MM.1S (cell line): ENCODE measurements around the gene MYBPC1.

ENCODE experiments used
- DNase-seq: peaks from one replicate; pipeline ENCODE4 v3.0.0-alpha.2; 2015
- H2AFZ ChIP-seq: fragments of 300-600 bp; sonication (generic); 2 replicates; pipeline ENCODE4 v1.6.0; 2016; ENCODE audit warnings: antibody characterized with exemption, low read length
- H3F3A ChIP-seq: fragments of 300-600 bp; sonication (generic); 2 replicates; pipeline ENCODE4 v1.6.1; 2016; ENCODE audit warnings: mild to moderate bottlenecking, antibody characterized with exemption, low read length, moderate library complexity, mixed read lengths; ENCODE audit not compliant: insufficient read depth
- H3K27ac ChIP-seq: fragments of 300-600 bp; sonication (generic); 2 replicates; pipeline ENCODE4 v1.5.1; 2016; ENCODE audit warnings: mild to moderate bottlenecking, low read length
- H3K27me3 ChIP-seq: fragments of 300-600 bp; sonication (generic); replicated peaks from 2 replicates; pipeline ENCODE4 v1.6.0; 2016; ENCODE audit warnings: low read length; ENCODE audit not compliant: insufficient read depth
- H3K36me3 ChIP-seq: fragments of 300-600 bp; sonication (generic); replicated peaks from 2 replicates; pipeline ENCODE4 v1.6.1; 2016; ENCODE audit warnings: mild to moderate bottlenecking, low read length, mixed read lengths; ENCODE audit not compliant: insufficient read depth
- H3K4me1 ChIP-seq: fragments of 300-600 bp; sonication (generic); 2 replicates; pipeline ENCODE4 v1.6.1; 2016; ENCODE audit warnings: low read length, mixed read lengths
- H3K4me2 ChIP-seq: fragments of 300-600 bp; sonication (generic); 2 replicates; pipeline ENCODE4 v1.6.0; 2016; ENCODE audit warnings: low read depth, low read length
- H3K4me3 ChIP-seq: fragments of 300-600 bp; sonication (generic); 2 replicates; pipeline ENCODE4 v1.5.1; 2016; ENCODE audit warnings: low read length, mixed read lengths
- H3K79me2 ChIP-seq: fragments of 300-600 bp; sonication (generic); 2 replicates; pipeline ENCODE4 v1.6.1; 2016; ENCODE audit warnings: mixed run types, low read length, mixed read lengths
- H3K9ac ChIP-seq: fragments of 300-600 bp; sonication (generic); 2 replicates; pipeline ENCODE4 v1.6.1; 2016; ENCODE audit warnings: low read length, mixed read lengths
- H3K9me2 ChIP-seq: fragments of 300-600 bp; sonication (generic); replicated peaks from 2 replicates; pipeline ENCODE4 v1.6.1; 2016; ENCODE audit warnings: mild to moderate bottlenecking, low read length, mixed read lengths; ENCODE audit not compliant: insufficient read depth
- H3K9me3 ChIP-seq: fragments of 300-600 bp; sonication (generic); replicated peaks from 2 replicates; pipeline ENCODE4 v1.6.1; 2016; ENCODE audit warnings: mild to moderate bottlenecking, low read length, mixed read lengths; ENCODE audit not compliant: insufficient read depth
- H4K20me1 ChIP-seq: fragments of 300-600 bp; sonication (generic); 2 replicates; pipeline ENCODE4 v1.6.1; 2016; ENCODE audit warnings: mild to moderate bottlenecking, low read length, moderate library complexity, mixed read lengths; ENCODE audit not compliant: insufficient read depth
- CTCF ChIP-seq: fragments of 300-600 bp; sonication (generic); IDR thresholded peaks from 2 replicates; pipeline ENCODE4 v1.5.1; 2016; ENCODE audit warnings: antibody characterized with exemption, low read length, mixed read lengths
- EZH2 ChIP-seq: fragments of 300-600 bp; sonication (generic); optimal IDR thresholded peaks from 2 replicates; pipeline ENCODE3; 2017; ENCODE audit warnings: low read depth, mild to moderate bottlenecking, antibody characterized with exemption, low read length, mixed read lengths
- EZH2phosphoT487 ChIP-seq: fragments of 300-600 bp; sonication (generic); IDR thresholded peaks from 2 replicates; pipeline ENCODE4 v1.6.1; 2018; ENCODE audit warnings: antibody characterized with exemption, low read length

Gene MYBPC1

GRCh38 chr12:101571105-101571504 is 23.7 kb upstream of the MYBPC1 start:
- Histone ChIP-seq H3K4me1 (peaks cover 8% of the 10 kb centered on the region; the same call in 1 of the 2 replicates), H4K20me1 (no peaks in the 10 kb centered on the region), H3K9me2 (no peaks in the 10 kb centered on the region), H3K27ac (no peak overlapping the region), H3K4me2 (no peak overlapping the region), H3K79me2 (no peaks in the 10 kb centered on the region), H3K27me3 (no peaks in the 10 kb centered on the region), H3F3A (no peaks in the 10 kb centered on the region), H3K36me3 (no peaks in the 10 kb centered on the region), H2AFZ (no peak overlapping the region), H3K9me3 (no peaks in the 10 kb centered on the region), H3K9ac (no peak overlapping the region), H3K4me3 (no peak overlapping the region)
- TF ChIP-seq EZH2phosphoT487 = no peak
- no peak for TF ChIP-seq EZH2
- no peak for TF ChIP-seq CTCF
- no peak for DNase-seq

DNA sequence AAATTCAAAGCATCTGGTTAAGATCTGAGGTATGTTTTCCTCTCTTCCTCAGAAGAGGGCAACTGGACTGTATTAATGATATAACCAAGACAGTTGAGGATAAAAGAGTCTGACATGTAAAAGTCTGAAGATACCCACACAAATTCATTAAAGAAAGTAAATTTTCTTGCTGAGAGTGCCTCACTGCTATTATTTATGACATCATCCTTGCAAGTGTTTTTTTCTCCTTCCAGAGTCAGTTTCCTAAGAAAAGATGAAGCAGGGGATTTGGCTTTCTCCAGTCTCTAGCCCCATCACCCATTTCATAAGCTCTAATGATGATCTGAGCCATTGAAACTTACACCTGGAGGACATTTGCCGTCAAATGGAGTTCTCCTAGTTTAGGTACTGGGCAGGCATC is 21.0 kb upstream of the MYBPC1 start:
- DNase-seq = no peak
- Histone ChIP-seq H3K36me3 (no peaks in the 10 kb centered on the region), H3K4me2 (no peak overlapping the region), H3K9me2 (no peaks in the 10 kb centered on the region), H3F3A (no peaks in the 10 kb centered on the region), H2AFZ (no peak overlapping the region), H4K20me1 (no peaks in the 10 kb centered on the region), H3K79me2 (no peaks in the 10 kb centered on the region), H3K4me1 (peaks cover 8% of the 10 kb centered on the region; the same call in 1 of the 2 replicates), H3K4me3 (no peak overlapping the region), H3K9me3 (no peaks in the 10 kb centered on the region), H3K27ac (no peak overlapping the region), H3K9ac (no peak overlapping the region), H3K27me3 (no peaks in the 10 kb centered on the region)
- TF ChIP-seq CTCF (no peak), EZH2phosphoT487 (no peak), EZH2 (no peak)

GRCh38 chr12:101578417-101578816 is 16.4 kb upstream of the MYBPC1 start:
- Histone ChIP-seq H3K79me2 (no peaks in the 10 kb centered on the region), H3K9ac (no peak overlapping the region), H3K9me3 (no peaks in the 10 kb centered on the region), H3K36me3 (no peaks in the 10 kb centered on the region), H3K4me2 (no peak overlapping the region), H2AFZ (no peak overlapping the region), H3K4me3 (no peak overlapping the region), H3F3A (no peaks in the 10 kb centered on the region), H3K9me2 (no peaks in the 10 kb centered on the region), H3K27ac (no peak overlapping the region), H3K4me1 (no peaks in the 10 kb centered on the region), H3K27me3 (no peaks in the 10 kb centered on the region), H4K20me1 (no peaks in the 10 kb centered on the region)
- DNase-seq = no peak
- TF ChIP-seq CTCF (no peak), EZH2 (no peak)
